HG02588 (cell line): ENCODE measurements around the gene ARIH1.
"Not testable (repeated sequence)": the region's sequence is repeated elsewhere in the genome, so short reads cannot be mapped to it uniquely, and the experiment has no call there.

Experiments used
- ATAC-seq: cut with Tn5 transposase; IDR thresholded peaks from one replicate; pipeline ENCODE4 v1.9.1; 2021; ENCODE audit warnings: mild to moderate bottlenecking, moderate library complexity; ENCODE audit not compliant: unreplicated experiment

ARIH1 gene

GRCh38 chr15:72473614-72474465 is at the start of gene ARIH1:
Gene ARIH1, plus strand, starts transcription at chr15:72474330. Its CDS starts 310 bp downstream, at chr15:72474640.
- peak; percentile 81 for ATAC-seq

- ATAC-seq: no peak
Observed at GRCh38 chr15:72426753-72427152, 47.4 kb upstream of the ARIH1 start.

- ATAC-seq: no peak
Observed at GRCh38 chr15:72437650-72438316, 36.3 kb upstream of the ARIH1 start.

GRCh38 chr15:72442848-72443247 is 31.3 kb upstream of the ARIH1 start:
- ATAC-seq: not testable (repeated sequence)

- no peak for ATAC-seq
Observed at GRCh38 chr15:72445426-72445825, 28.7 kb upstream of the ARIH1 start.

GRCh38 chr15:72450805-72451204 is 23.3 kb upstream of the ARIH1 start:
- ATAC-seq: no peak

GRCh38 chr15:72451224-72451623 is 22.9 kb upstream of the ARIH1 start:
- ATAC-seq: no peak

GRCh38 chr15:72456684-72457083 is 17.4 kb upstream of the ARIH1 start:
- no peak for ATAC-seq

GRCh38 chr15:72460402-72460801 is 13.7 kb upstream of the ARIH1 start:
- no peak for ATAC-seq

GRCh38 chr15:72463702-72464101 is 10.4 kb upstream of the ARIH1 start:
- ATAC-seq: no peak

GRCh38 chr15:72464251-72464650 is 9.9 kb upstream of the ARIH1 start:
- no peak for ATAC-seq

GRCh38 chr15:72468103-72468502 is 6.0 kb upstream of the ARIH1 start:
- ATAC-seq: no peak

- ATAC-seq: no peak
Observed at GRCh38 chr15:72472992-72473610, 1.0 kb upstream of the ARIH1 start.

GRCh38 chr15:72474466-72474911 is 359 bp downstream of the ARIH1 start:
- no peak for ATAC-seq

- ATAC-seq: peak; percentile 34
Observed at GRCh38 chr15:72474912-72475628, 940 bp downstream of the ARIH1 start.

GRCh38 chr15:72475674-72476073 is 1.5 kb downstream of the ARIH1 start:
- no peak for ATAC-seq

GRCh38 chr15:72476330-72476729 is 2.2 kb downstream of the ARIH1 start:
- not testable (repeated sequence) for ATAC-seq

- no peak for ATAC-seq
Observed at GRCh38 chr15:72481015-72481659, 7.0 kb downstream of the ARIH1 start.

- ATAC-seq: no peak
Observed at GRCh38 chr15:72482275-72482674, 8.1 kb downstream of the ARIH1 start.

- ATAC-seq: no peak
Observed at GRCh38 chr15:72483279-72483678, 9.1 kb downstream of the ARIH1 start.

GRCh38 chr15:72486144-72486543 is 12.0 kb downstream of the ARIH1 start:
- no peak for ATAC-seq
